GM12878 (cell line): ENCODE measurements around the gene CASP6.

Source experiments
- ASH2L ChIP-seq: fragments of 300-600, 200-600 bp; sonication (generic); IDR thresholded peaks from 2 replicates; pipeline ENCODE4 v1.6.1; 2017; ENCODE audit warnings: low read depth, mild to moderate bottlenecking, borderline replicate concordance
- CBFB ChIP-seq: IDR thresholded peaks from 2 replicates; pipeline ENCODE4 v1.6.1; 2016; ENCODE audit warnings: antibody characterized with exemption, low read depth
- EED ChIP-seq: sonication (generic); IDR thresholded peaks from 2 replicates; pipeline ENCODE4 v1.6.1; 2016; ENCODE audit warnings: antibody characterized with exemption, low read depth
- EP300 ChIP-seq, 2 experiments: fragments of 150-350 bp in 1 of 2; IDR thresholded peaks; 2 replicates each; pipeline ENCODE4 v1.6.1; 2011 to 2012; ENCODE audit warnings: low read depth in 2 of 2, low read length in 2 of 2, borderline replicate concordance in 1 of 2, improper control_type of control experiment in 1 of 2, inconsistent platforms in 1 of 2; ENCODE audit not compliant: control insufficient read depth in 1 of 2
- ESRRA ChIP-seq: IDR thresholded peaks from 2 replicates; pipeline ENCODE4 v1.6.1; 2012; ENCODE audit warnings: mild to moderate bottlenecking, low read length, improper control_type of control experiment
- EZH2 ChIP-seq: IDR thresholded peaks from 2 replicates; pipeline ENCODE4 v1.6.1; 2012; ENCODE audit warnings: low read depth, mild to moderate bottlenecking, control low read depth, inconsistent platforms, low read length, borderline replicate concordance; ENCODE audit not compliant: control insufficient read depth
- POLR2A ChIP-seq: IDR thresholded peaks from 2 replicates; pipeline ENCODE4 v1.6.1; 2011; ENCODE audit warnings: low read depth, mild to moderate bottlenecking, low read length
- RAD21 ChIP-seq: IDR thresholded peaks from 2 replicates; pipeline ENCODE4 v1.6.1; 2011; ENCODE audit warnings: mild to moderate bottlenecking, low read depth, low read length, moderate library complexity; ENCODE audit not compliant: insufficient read depth
- RELB ChIP-seq: fragments of 450-650 bp; IDR thresholded peaks from 2 replicates; pipeline ENCODE4 v1.6.1; 2017; ENCODE audit warnings: low read depth, mild to moderate bottlenecking, moderate library complexity
- YBX1 ChIP-seq: fragments of 450-650 bp; IDR thresholded peaks from 2 replicates; pipeline ENCODE4 v1.6.1; 2016; ENCODE audit warnings: antibody characterized with exemption
- ZNF207 ChIP-seq: fragments of 450-650 bp; IDR thresholded peaks from 2 replicates; pipeline ENCODE4 v1.6.1; 2014; ENCODE audit warnings: antibody characterized with exemption, mild to moderate bottlenecking, borderline replicate concordance
- TF ChIP-seq, protein P1 (sequence below): IDR thresholded peaks from 2 replicates; pipeline ENCODE4 v1.6.1; 2012; ENCODE audit warnings: low read depth, low read length, improper control_type of control experiment

DNA sequence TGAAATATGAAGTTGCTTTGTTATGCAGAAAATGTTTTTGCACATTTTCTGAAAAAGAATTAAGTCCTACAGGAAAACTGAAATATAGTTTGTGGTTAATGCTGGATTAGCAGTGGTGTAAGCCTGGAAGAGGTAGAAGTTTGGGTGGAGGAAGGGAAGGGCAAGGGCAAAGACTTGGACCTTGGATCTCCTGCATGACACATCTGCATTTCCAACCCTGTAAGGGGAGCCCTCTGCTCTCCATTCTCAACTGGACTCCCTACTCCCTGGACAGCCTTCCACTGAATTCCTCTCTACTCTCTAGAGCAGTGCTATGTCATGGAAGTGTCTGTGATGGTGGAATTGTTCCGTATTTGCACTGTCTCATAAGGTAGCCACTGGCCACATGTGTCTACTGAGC is 4.6 kb downstream of the CASP6 start:
- TF ChIP-seq POLR2A (no peak), ESRRA (no peak), EZH2 (no peak), EP300 (IDR thresholded peaks at IDR 0.05; ENCODE audit: borderline replicate concordance in 1 of 2, control insufficient read depth in 1 of 2, low read depth in 2 of 2, low read length in 2 of 2) (no peak), ZNF207 (no peak), EED (no peak), RAD21 (no peak), YBX1 (no peak), CBFB (no peak), RELB (no peak), ASH2L (no peak)
- TF ChIP-seq, protein P1, sequence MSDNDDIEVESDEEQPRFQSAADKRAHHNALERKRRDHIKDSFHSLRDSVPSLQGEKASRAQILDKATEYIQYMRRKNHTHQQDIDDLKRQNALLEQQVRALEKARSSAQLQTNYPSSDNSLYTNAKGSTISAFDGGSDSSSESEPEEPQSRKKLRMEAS, result no peak
